ENCODE measurements around the gene RPUSD4. TPM values are rescaled to one million over a fixed set of nuclear protein-coding genes. Genes with fewer than 3 reads are reported as not detected.

The RPUSD4 gene
- total RNA-seq, 1 experiment from 2014 or later: 40.1 TPM

DNA sequence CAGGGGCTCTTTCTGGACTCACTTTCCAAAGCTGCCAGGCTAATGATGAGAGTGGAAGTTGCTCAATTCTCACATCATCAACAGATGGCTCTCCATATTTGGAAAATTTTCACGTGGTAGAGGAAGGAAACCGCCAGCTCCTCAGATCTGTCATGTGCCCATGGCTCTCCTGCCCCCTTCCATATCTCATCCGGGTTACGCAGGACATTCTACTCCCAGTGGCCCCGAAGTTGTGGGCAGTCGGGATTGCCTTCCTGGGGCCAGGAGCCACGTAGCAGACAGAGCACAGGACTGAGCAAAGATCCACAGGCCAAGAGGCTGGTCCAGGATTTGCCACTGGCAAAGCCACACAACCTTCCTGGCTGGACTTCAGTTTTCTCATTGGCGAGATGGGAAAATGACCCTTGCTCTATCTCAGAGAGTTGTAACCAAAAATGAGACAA is 38.8 kb downstream of the RPUSD4 start:
- POLR2A ChIA-PET: no interaction called here
- TF ChIP-seq ATF3 (IDR thresholded peaks at IDR 0.05): no peak
- TF ChIP-seq CBX3 (IDR thresholded peaks at IDR 0.05; ENCODE audit: low read depth): no peak
- TF ChIP-seq SRF (IDR thresholded peaks at IDR 0.05; ENCODE audit: low read depth): no peak
- TF ChIP-seq ELF1 (IDR thresholded peaks at IDR 0.05; ENCODE audit: borderline replicate concordance, low read depth): no peak
- RAD21 ChIA-PET (ENCODE audit: low non-redundant PET in 1 of 2, low total read pairs in 2 of 2, uncharacterized antibody in 2 of 2, unreplicated experiment in 2 of 2): no interaction called here
- no TSS peak for BruUV-seq (replicated peaks)
- H3K4me3 ChIP-seq (replicated peaks in 1 of 2; ENCODE audit: low read depth in 1 of 2, low read length in 2 of 2): no peak overlapping the region
- H3K79me2 ChIP-seq (ENCODE audit: insufficient read depth, low read length): no peaks in the 10 kb centered on the region
- no peak overlapping the region for H3K4me2 ChIP-seq (ENCODE audit: low read length)
- no peak overlapping the region for H3K27ac ChIP-seq (ENCODE audit: low read depth, low read length)
- no peaks in the 10 kb centered on the region for H3K27me3 ChIP-seq (ENCODE audit: insufficient read depth, low read length)
- H3K9ac ChIP-seq (ENCODE audit: low read length): no peak overlapping the region
- no peak for DNase-seq (ENCODE audit: low read depth, low spot score)
- intact Hi-C loops (cut with micrococcal nuclease): no loop called here
- ATAC-seq: no peak
- no peaks in the 10 kb centered on the region for H3K9me3 ChIP-seq (ENCODE audit: control insufficient read depth in 1 of 2, insufficient read depth in 1 of 2, low read depth in 1 of 2, low read length in 2 of 2)
- H4K20me1 ChIP-seq (ENCODE audit: insufficient read depth): no peaks in the 10 kb centered on the region
- CTCF ChIA-PET: no interaction called here
- H3K9me2 ChIP-seq (ENCODE audit: insufficient read depth): no peaks in the 10 kb centered on the region
- no peaks in the 10 kb centered on the region for H3K36me3 ChIP-seq (ENCODE audit: control insufficient read depth in 1 of 2, insufficient read depth in 2 of 2, low read length in 2 of 2)
- H3K4me1 ChIP-seq (ENCODE audit: control insufficient read depth in 1 of 2, insufficient read depth in 2 of 2, low read length in 2 of 2): no peaks in the 10 kb centered on the region
- no peak overlapping the region for H2AFZ ChIP-seq (ENCODE audit: low read depth, low read length, poor library complexity, severe bottlenecking)

- Histone ChIP-seq H3K27me3 (ENCODE audit: insufficient read depth, low read length) (no peaks in the 10 kb centered on the region), H3K4me1 (ENCODE audit: control insufficient read depth in 1 of 2, insufficient read depth in 2 of 2, low read length in 2 of 2) (no peaks in the 10 kb centered on the region), H2AFZ (ENCODE audit: low read depth, low read length, poor library complexity, severe bottlenecking) (no peak overlapping the region), H3K9me2 (ENCODE audit: insufficient read depth) (no peaks in the 10 kb centered on the region), H3K4me3 (replicated peaks in 1 of 2; ENCODE audit: low read depth in 1 of 2, low read length in 2 of 2) (no peak overlapping the region), H3K36me3 (ENCODE audit: control insufficient read depth in 1 of 2, insufficient read depth in 2 of 2, low read length in 2 of 2) (no peaks in the 10 kb centered on the region), H3K4me2 (ENCODE audit: low read length) (no peak overlapping the region), H3K9ac (ENCODE audit: low read length) (no peak overlapping the region), H4K20me1 (ENCODE audit: insufficient read depth) (no peaks in the 10 kb centered on the region), H3K9me3 (ENCODE audit: control insufficient read depth in 1 of 2, insufficient read depth in 1 of 2, low read depth in 1 of 2, low read length in 2 of 2) (no peaks in the 10 kb centered on the region), H3K79me2 (ENCODE audit: insufficient read depth, low read length) (no peaks in the 10 kb centered on the region), H3K27ac (ENCODE audit: low read depth, low read length) (no peak overlapping the region)
- ChIA-PET CTCF (no interaction called here), POLR2A (no interaction called here), RAD21 (ENCODE audit: low non-redundant PET in 1 of 2, low total read pairs in 2 of 2, uncharacterized antibody in 2 of 2, unreplicated experiment in 2 of 2) (no interaction called here)
- DNase-seq (ENCODE audit: low read depth, low spot score) (no peak), ATAC-seq (no peak)
- TF ChIP-seq ATF3 (IDR thresholded peaks at IDR 0.05) (no peak), MAX (IDR thresholded peaks at IDR 0.05) (no peak), CBX3 (IDR thresholded peaks at IDR 0.05; ENCODE audit: low read depth) (no peak), SP1 (IDR thresholded peaks at IDR 0.05; ENCODE audit: low read depth) (no peak), ZNF274 (IDR thresholded peaks at IDR 0.05; ENCODE audit: low read depth, low read length) (no peak)
- no TSS peak for BruUV-seq (replicated peaks)
- intact Hi-C loops (cut with micrococcal nuclease): no loop called here
These were observed 42.2 kb downstream of the RPUSD4 start for GRCh38 chr11:126169291-126169690.

All from HCT116 (cell line).